GM19397 (cell line): ENCODE results near the gene ADAMTS9.

Experiments used
- ATAC-seq: cut with Tn5 transposase; IDR thresholded peaks from one replicate; pipeline ENCODE4 v1.9.1; 2021; ENCODE audit warnings: mild to moderate bottlenecking, moderate library complexity; ENCODE audit not compliant: unreplicated experiment

Gene ADAMTS9

GRCh38 chr3:64495781-64496334 is 191.9 kb downstream of the ADAMTS9 start:
- no peak for ATAC-seq

GRCh38 chr3:64495121-64495780 is 192.5 kb downstream of the ADAMTS9 start:
- no peak for ATAC-seq

- no peak for ATAC-seq
Measured at GRCh38 chr3:64494526-64494925, 193.3 kb downstream of the ADAMTS9 start.

GRCh38 chr3:64493149-64493548 is 194.7 kb downstream of the ADAMTS9 start:
- no peak for ATAC-seq

- ATAC-seq: no peak
Measured at GRCh38 chr3:64491843-64492242, 196.0 kb downstream of the ADAMTS9 start.

GRCh38 chr3:64490180-64490724 is 197.5 kb downstream of the ADAMTS9 start:
- no peak for ATAC-seq

- ATAC-seq: no peak
Measured at GRCh38 chr3:64489361-64490044, 198.3 kb downstream of the ADAMTS9 start.

- ATAC-seq: no peak
Measured at GRCh38 chr3:64488939-64489338, 198.9 kb downstream of the ADAMTS9 start.

- ATAC-seq: peak; percentile 99
Measured at GRCh38 chr3:64484289-64484992, 203.4 kb downstream of the ADAMTS9 start.

- no peak for ATAC-seq
Measured at GRCh38 chr3:64483467-64483866, 204.3 kb downstream of the ADAMTS9 start.

GRCh38 chr3:64475037-64475436 is 212.8 kb downstream of the ADAMTS9 start:
- no peak for ATAC-seq

- ATAC-seq: no peak
Measured at GRCh38 chr3:64473466-64473865, 214.3 kb downstream of the ADAMTS9 start.

- ATAC-seq: no peak
Measured at GRCh38 chr3:64470436-64470835, 217.4 kb downstream of the ADAMTS9 start.

GRCh38 chr3:64467255-64467944 is 220.4 kb downstream of the ADAMTS9 start:
- no peak for ATAC-seq
